Measurements from ENCODE around the gene ERBB4. TPM values are rescaled to one million over a fixed set of nuclear protein-coding genes. Genes with fewer than 3 reads are reported as not detected.

Gene ERBB4
- total RNA-seq, 1 donor from 2014 or later, result 1.7 TPM

GRCh38 chr2:212228743-212229171, 309.8 kb downstream of the ERBB4 start:
- H3K4me3 ChIP-seq, result no peak overlapping the region
- no peaks in the 10 kb centered on the region for H3K27me3 ChIP-seq
- DNase-seq (ENCODE audit: low spot score in 2 of 2), result no peak
- intact Hi-C loops (cut with DNase I), result no loop called here
- H3K27ac ChIP-seq, result no peak overlapping the region
- no peak for TF ChIP-seq CTCF (IDR thresholded peaks at IDR 0.05)
- no peaks in the 10 kb centered on the region for H3K36me3 ChIP-seq
- H3K9me3 ChIP-seq, result no peaks in the 10 kb centered on the region
- no peaks in the 10 kb centered on the region for H3K4me1 ChIP-seq

GRCh38 chr2:212227755-212228154, 310.8 kb downstream of the ERBB4 start:
- no peak overlapping the region for H3K4me3 ChIP-seq
- no peak overlapping the region for H3K27ac ChIP-seq
- no peak for TF ChIP-seq CTCF (IDR thresholded peaks at IDR 0.05)
- no peaks in the 10 kb centered on the region for H3K27me3 ChIP-seq
- no peak for DNase-seq (ENCODE audit: low spot score in 2 of 2)
- intact Hi-C loops (cut with DNase I), result no loop called here
- H3K4me1 ChIP-seq, result no peaks in the 10 kb centered on the region
- no peaks in the 10 kb centered on the region for H3K9me3 ChIP-seq
- H3K36me3 ChIP-seq, result no peaks in the 10 kb centered on the region

GRCh38 chr2:212226114-212226513, 312.5 kb downstream of the ERBB4 start:
- H3K4me1 ChIP-seq, result no peaks in the 10 kb centered on the region
- no peak overlapping the region for H3K27ac ChIP-seq
- H3K9me3 ChIP-seq, result no peaks in the 10 kb centered on the region
- no peak for TF ChIP-seq CTCF (IDR thresholded peaks at IDR 0.05)
- H3K27me3 ChIP-seq, result no peaks in the 10 kb centered on the region
- H3K4me3 ChIP-seq, result no peak overlapping the region
- no peak for DNase-seq (ENCODE audit: low spot score in 2 of 2)
- intact Hi-C loops (cut with DNase I), result no loop called here
- H3K36me3 ChIP-seq, result no peaks in the 10 kb centered on the region

GRCh38 chr2:212223696-212224095, 314.9 kb downstream of the ERBB4 start:
- intact Hi-C loops (cut with DNase I), result no loop called here
- TF ChIP-seq CTCF (IDR thresholded peaks at IDR 0.05), result no peak
- H3K36me3 ChIP-seq, result no peaks in the 10 kb centered on the region
- no peak for DNase-seq (ENCODE audit: low spot score in 2 of 2)
- H3K9me3 ChIP-seq, result no peaks in the 10 kb centered on the region
- H3K27me3 ChIP-seq, result no peaks in the 10 kb centered on the region
- no peak overlapping the region for H3K27ac ChIP-seq
- no peak overlapping the region for H3K4me3 ChIP-seq
- H3K4me1 ChIP-seq, result no peaks in the 10 kb centered on the region

GRCh38 chr2:212213191-212213590, 325.4 kb downstream of the ERBB4 start:
- H3K27me3 ChIP-seq, result no peaks in the 10 kb centered on the region
- no peak for TF ChIP-seq CTCF (IDR thresholded peaks at IDR 0.05)
- H3K4me3 ChIP-seq, result no peak overlapping the region
- no peak overlapping the region for H3K27ac ChIP-seq
- no peaks in the 10 kb centered on the region for H3K36me3 ChIP-seq
- intact Hi-C loops (cut with DNase I), result no loop called here
- no peaks in the 10 kb centered on the region for H3K4me1 ChIP-seq
- DNase-seq (ENCODE audit: low spot score in 2 of 2), result no peak
- H3K9me3 ChIP-seq, result no peaks in the 10 kb centered on the region

GRCh38 chr2:212208467-212208866, 330.1 kb downstream of the ERBB4 start:
- H3K36me3 ChIP-seq, result no peaks in the 10 kb centered on the region
- TF ChIP-seq CTCF (IDR thresholded peaks at IDR 0.05), result no peak
- no peaks in the 10 kb centered on the region for H3K4me1 ChIP-seq
- no peak overlapping the region for H3K4me3 ChIP-seq
- no peaks in the 10 kb centered on the region for H3K9me3 ChIP-seq
- H3K27me3 ChIP-seq, result no peaks in the 10 kb centered on the region
- H3K27ac ChIP-seq, result no peak overlapping the region
- intact Hi-C loops (cut with DNase I), result no loop called here
- no peak for DNase-seq (ENCODE audit: low spot score in 2 of 2)
